HG03064 (cell line): ENCODE data around the gene SOAT2.
"Not testable (repeated sequence)": the region's sequence is repeated elsewhere in the genome, so short reads cannot be mapped to it uniquely, and the experiment has no call there.

ENCODE experiments used
- ATAC-seq: cut with Tn5 transposase; IDR thresholded peaks from one replicate; pipeline ENCODE4 v1.9.1; 2021; ENCODE audit warnings: low read depth; ENCODE audit not compliant: unreplicated experiment

Gene SOAT2

DNA sequence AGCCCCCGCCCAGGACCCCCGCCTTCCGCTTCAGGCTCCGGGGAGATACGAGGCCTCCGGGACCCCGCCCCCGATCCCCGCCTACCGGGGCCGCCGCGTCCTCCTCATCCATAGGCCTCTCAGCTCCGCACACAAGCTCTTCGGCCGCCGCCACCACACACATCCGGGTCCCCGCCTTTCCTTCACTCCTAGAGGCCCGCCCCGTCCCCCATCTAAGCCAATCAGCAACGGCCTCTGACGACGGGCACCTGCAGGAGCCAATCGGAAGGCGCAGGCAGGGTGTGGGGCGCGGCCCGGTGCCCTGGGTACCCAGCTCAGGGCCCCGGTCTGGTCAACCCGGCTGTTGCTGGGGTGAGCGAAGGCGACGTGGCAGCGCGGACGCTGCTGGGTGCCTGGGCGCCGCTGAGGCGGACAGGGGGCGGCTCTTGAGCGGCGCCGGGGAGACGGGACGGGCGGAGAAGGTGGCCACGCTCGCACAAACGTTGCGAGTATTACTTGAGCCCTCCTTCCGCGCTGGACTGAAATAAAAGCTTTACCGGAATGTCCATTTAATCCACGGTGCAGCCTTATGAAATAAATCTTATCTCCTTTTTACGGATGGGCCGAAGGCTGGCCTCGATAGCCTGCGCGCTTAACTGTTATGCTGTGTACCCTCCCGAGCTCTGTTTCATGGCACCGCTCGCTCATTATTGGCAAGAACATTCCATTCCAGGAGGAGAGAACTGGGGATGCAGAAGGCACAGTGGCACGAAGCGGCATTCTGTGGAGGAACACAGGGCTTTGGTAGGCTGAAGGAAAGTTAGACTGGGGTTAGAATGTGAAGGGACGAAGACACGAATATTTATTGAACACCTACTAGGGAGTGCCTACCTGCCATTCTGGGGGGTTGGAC is 23.8 kb upstream of the SOAT2 start, which contains the start of gene SPRYD3:
Gene SPRYD3 (minus strand): TSS at position 165 of the 892 bp plus-strand sequence. CDS start 57 bp downstream, at position 108.
- ATAC-seq = peak; percentile 96

- ATAC-seq = no peak
Observed at GRCh38 chr12:53082637-53083175, 20.6 kb upstream of the SOAT2 start.

DNA sequence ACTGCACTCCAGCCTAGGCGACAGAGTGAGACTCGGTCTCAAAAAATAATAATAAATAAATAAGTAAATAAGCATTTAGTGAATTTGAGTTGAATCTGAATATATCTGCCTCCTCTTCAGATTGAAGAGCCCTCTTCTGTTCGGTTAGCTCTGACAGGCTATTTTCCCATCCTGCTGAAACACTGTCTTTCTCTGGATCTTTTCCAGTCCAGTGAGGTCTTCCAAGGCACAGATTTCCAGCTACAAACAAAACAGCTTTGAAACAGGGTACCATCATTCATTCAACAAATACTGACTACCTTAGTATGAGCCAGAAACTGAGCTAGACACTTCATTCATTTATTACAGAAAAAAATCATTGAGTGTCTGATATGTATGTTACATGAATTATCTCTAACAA is 16.9 kb upstream of the SOAT2 start:
- no peak for ATAC-seq

DNA sequence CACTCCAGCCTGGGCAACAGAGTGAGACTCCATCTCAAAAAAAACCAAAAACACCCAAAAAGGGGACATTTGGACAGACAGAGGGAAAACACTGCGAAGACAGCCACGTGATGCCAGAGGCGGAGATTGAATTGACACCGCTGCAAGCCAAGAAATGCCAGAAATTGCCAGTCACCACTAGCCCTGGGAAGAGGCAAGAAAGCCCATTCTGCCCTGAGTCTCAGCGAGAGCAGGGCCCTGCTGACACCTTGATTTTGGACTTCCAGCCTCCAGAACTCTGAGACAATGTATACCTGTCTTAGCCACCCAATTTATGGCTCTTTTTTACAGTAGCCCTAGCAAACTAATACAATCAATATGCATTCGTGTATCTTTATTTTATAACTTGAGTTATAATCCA is 13.2 kb upstream of the SOAT2 start:
- no peak for ATAC-seq

DNA sequence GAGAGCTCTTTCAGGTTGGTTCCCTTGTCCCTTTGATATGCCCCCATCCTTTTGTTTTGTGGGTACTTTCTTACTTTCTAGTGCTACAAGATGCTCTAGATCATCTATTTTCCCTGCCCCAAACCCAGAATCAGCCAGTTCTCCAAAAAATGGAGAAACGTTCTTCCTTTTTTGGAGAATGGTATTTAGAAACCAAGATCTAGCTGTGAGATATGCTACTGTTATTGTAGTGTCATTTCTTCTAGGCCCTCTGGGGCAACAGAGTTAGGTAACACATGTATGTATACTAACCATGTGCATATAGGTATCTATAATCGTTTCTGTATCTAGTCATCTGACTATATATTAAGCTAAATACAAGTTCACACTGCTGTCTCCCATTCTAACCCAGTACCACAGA is 12.7 kb upstream of the SOAT2 start:
- no peak for ATAC-seq

DNA sequence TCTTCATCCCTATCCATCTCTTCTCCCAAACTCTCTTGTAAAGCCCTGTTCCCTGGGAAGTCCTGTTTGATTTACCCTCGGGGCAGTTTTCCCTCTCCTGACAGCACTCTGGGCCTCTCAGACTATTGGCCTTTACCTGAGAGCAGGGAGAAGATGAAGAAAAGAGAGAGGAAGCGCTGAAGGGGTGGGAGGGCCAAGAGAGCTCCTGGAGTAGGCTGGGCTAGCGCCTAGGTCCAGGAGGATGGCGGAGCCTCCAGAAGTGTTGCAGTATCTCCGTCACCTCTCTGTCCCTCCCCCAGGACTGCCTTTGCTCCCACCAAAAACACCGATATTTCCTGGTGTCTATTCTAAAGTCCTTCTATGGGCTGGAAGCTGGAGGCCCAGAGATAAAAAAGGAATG is 11.5 kb upstream of the SOAT2 start:
- no peak for ATAC-seq

- no peak for ATAC-seq
Observed at GRCh38 chr12:53093777-53094393, 9.4 kb upstream of the SOAT2 start.

DNA sequence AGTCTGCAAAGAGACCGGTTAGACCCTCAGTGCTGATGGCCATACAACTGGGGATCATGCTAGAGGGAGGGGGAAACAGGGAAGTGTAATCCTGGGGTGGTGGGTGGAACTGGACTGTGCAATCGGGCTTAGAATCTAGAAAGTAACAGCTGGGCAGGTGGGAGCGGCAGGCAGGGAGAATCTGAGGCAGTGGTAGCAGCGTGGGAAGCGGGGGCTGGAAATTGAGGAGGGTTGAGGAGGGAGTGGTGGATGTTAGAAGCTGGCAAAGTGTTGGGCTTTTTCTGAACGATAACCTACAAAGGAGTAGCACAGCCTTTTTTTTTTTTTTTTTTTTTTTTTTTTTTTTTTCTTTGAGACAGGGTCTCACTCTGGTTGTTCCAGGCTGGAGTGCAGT is 8.9 kb upstream of the SOAT2 start:
- ATAC-seq = no peak

GRCh38 chr12:53094796-53095595 is 8.3 kb upstream of the SOAT2 start:
- ATAC-seq = not testable (repeated sequence)

DNA sequence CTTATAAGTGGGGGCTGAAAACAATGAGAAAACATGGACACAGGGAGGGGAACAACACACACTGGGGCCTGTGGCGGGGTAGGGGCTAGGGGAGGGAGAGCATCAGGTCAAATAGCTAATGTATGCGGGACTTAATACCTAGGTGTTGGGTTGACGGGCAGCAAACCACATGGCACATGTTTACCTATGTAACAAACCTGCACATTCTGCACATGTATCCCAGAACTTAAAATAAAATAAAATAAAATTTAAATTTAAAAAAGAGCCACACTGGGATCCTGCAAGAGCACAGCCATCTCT is 7.7 kb upstream of the SOAT2 start:
- ATAC-seq = not testable (repeated sequence)

DNA sequence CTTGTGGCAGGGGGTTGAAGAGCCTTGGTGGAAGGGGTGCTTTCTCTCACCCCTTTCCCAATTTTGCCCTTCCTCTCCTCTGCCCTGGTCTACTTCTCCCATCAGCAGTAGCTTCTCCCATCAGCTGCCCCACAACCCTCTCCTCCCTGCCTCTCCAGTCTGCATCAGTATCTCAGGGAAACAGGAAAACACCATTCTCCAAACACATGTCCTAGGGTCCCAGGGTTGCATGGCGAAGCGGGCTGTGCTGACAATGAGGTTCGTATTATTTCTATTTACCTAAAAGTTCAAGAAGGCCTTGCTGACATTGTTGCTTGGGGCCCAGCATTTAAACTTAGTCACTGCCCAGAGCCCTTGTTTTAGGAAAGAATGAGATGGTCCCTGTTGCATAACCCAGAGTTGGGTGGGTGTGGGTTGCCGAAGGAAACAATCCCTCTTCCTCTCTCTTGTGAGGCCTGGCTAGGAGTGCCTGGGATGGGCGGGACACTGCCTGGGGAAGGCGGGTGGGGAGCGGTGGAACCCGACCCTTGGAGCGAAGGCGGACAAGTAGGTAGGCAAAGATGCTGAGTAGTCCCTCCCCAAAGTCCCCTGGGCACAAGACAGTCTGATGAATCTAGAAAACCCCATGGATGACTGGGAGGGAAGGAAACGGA is 7.1 kb upstream of the SOAT2 start:
- no peak for ATAC-seq

GRCh38 chr12:53096759-53097158 is 6.5 kb upstream of the SOAT2 start:
- no peak for ATAC-seq

DNA sequence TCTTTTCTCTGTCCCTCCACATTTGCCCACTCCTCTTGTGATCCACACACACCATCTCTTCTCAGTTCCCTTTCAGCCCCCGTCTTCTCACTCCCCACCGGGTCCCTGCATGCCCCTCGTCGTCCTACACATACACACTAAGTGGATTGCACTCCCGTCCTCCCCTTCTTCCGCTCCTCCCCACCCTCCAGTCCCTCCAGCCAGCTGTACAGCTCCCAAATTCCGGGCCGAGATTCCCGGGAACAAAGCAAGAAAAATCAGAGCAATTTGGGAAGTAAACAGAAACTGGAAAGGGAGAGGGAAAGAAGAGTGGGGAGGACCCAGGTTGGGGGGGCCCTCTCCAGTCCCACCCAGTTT is 6.1 kb upstream of the SOAT2 start:
- ATAC-seq = no peak

DNA sequence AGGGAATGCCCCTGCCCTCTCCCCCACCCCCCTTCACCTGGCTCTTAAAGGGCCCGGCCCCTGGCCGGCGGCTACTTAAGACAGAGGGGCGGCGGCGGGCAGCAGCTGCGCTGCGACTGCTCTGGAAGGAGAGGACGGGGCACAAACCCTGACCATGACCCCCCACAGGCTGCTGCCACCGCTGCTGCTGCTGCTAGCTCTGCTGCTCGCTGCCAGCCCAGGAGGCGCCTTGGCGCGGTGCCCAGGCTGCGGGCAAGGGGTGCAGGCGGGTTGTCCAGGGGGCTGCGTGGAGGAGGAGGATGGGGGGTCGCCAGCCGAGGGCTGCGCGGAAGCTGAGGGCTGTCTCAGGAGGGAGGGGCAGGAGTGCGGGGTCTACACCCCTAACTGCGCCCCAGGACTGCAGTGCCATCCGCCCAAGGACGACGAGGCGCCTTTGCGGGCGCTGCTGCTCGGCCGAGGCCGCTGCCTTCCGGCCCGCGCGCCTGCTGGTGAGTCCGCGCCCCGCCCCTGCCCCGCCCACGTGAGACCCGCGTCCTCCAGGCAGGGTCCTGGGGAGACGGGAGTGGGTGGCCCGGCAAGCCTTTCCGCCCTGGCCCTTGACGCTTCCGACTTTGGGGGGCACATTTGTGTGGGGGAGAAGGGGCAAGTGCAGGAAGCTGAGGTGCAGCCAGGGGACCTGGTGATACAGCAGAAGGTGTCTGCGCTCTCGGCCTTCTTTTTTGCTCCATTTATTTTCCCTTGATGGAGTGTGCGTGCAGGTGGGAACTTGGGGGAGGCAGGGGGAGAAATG is 5.5 kb upstream of the SOAT2 start, which contains the start of gene IGFBP6:
Gene IGFBP6 (plus strand): TSS at position 104 of the 790 bp plus-strand sequence. CDS start 51 bp downstream, at position 155.
- ATAC-seq = no peak

DNA sequence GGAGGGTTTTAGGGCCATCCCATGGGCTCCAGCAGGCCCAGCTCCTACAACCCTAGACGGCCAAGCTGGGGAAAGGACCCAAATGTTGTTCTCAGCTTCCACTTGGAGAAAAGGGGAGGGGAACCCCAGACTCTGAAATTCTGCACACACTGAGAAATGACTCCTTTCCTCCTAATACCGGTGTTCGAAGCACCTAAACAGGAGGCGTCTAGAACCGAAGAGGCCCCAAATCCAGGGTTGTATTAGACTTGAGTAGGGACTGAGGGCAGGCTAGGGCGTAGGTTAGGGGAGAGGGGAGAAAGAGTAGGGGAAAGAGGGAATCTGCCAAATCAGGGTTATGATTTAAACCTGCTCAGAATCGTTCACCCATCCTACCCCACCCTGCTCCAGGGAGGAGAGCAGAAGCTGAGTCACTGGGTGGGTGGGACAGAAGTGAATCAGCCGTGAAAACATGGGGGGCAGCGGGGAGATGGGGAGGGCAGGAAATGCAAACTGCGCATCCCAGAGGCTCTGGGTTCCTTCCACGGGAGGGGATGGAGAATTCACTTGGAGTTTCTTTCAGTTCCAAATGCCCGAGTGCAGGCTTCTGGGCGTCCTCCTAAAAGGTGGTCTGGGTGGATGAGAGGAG is 4.8 kb upstream of the SOAT2 start:
- ATAC-seq = no peak

DNA sequence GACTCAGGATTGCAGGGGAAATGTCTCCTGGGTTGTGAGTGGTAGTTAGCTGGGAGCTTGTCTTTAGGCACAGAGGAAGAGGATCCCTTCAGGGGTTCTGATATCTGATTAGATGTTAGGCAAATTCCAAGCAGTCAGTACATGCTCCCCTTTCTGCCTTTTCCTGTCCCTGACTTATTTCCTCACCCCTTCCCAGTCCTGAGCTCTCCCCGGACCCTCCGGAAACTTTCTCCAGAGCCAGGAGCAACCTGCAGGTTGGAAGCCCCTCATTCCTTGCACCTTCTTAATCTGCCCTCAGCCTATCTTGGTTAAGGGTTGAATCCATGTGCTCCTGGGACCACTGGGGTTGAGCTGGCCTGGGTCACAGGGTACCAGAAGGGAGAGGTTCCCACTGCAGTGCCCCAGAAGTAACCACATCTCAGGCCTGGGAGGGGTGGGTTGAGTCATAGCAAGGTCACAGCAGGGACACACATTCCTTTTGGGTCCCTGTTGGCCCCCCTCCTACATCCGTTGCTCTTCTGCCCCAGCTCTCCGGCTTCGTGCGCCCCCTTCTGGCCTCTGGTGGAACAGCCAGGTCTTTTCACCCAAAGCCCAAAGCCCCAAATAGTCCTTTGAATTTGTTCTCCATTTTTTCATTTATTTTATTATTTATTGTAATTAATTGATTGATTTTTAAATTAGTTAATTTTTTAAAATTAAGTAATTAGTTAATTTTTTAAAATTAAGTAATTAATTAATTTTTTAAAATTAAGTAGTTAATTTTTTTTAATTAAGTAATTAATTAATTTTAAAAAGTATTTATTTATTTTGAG is 4.0 kb upstream of the SOAT2 start:
- no peak for ATAC-seq

- no peak for ATAC-seq
Observed at GRCh38 chr12:53100466-53101151, 2.7 kb upstream of the SOAT2 start.

DNA sequence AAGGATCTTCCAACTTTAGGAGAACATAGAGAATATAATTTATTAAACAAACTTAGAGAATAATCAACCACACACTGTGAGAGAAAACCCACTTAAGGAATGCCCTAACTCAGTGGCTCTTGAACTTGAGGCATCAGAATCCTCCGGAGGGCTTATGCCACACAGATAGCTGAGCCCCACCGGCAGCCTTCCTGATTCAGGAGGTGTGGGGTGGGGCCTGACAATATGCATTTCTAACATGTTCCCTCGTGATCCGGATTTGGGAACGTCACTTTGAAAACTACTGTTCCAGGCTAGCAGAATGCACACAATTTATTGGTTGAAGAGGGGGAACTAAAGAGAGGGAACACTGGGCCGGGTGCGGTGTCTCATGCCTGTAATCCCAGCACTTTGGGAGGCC is 2.0 kb upstream of the SOAT2 start:
- no peak for ATAC-seq
